HG02798 (cell line): ENCODE results near the gene ZNF831.

Experiments used
- ATAC-seq: cut with Tn5 transposase; IDR thresholded peaks from one replicate; pipeline ENCODE4 v1.9.1; 2021; ENCODE audit warnings: mild to moderate bottlenecking; ENCODE audit not compliant: unreplicated experiment, poor library complexity

Gene ZNF831

DNA sequence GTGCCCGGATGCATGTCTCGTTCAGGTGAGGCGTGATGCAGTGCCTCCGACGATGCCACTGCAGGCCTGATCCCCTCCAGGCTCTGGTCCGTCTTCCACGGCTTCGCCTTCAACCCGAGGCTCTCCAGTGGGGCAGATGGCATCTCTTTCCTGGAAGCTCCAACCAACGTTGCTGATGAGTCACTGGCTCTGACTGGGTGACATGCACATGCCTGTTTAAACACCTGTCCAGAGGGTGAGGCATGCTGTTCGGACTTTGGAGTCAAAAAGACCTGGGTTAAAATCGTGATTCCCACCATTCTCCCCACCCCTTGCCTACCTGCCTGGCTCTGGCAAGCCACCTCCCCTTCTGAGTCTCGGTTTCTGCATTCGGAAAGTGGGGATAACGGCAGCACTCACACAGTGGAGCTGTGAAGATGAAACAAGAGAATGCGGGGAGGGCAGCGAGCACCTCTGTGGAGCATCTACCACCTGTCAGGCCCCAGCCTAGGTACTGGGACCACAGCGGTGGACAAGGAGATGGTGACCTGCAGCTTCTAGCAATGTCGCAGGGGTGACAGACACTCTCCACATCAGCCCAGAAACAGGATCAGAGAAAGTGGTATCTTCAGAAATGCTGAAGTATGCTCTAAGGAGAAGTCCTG, 128.2 kb downstream of the ZNF831 start:
- no peak for ATAC-seq

- no peak for ATAC-seq
These were observed 131.9 kb downstream of the ZNF831 start for GRCh38 chr20:59295531-59295930.

GRCh38 chr20:59297686-59298085, 134.1 kb downstream of the ZNF831 start:
- no peak for ATAC-seq

DNA sequence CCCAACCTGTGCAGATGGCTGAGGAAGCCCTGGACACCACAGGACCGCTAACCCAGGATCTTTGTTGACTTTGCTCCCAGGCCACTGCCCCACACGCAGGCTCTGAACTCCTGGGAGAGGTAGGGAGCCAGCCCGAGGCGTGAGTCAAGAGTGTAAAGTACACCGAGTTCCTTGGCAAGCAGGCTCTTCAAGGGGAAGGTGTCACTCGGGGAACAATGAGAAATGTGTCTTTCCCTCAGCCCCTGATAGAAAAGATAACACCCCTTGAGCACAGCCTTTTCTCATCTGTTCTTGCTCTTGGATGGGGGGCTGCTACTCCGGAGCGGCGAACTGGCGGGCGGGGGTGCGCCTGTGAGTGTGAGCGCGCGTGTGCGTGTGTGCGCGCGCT, 136.3 kb downstream of the ZNF831 start:
- ATAC-seq = no peak

DNA sequence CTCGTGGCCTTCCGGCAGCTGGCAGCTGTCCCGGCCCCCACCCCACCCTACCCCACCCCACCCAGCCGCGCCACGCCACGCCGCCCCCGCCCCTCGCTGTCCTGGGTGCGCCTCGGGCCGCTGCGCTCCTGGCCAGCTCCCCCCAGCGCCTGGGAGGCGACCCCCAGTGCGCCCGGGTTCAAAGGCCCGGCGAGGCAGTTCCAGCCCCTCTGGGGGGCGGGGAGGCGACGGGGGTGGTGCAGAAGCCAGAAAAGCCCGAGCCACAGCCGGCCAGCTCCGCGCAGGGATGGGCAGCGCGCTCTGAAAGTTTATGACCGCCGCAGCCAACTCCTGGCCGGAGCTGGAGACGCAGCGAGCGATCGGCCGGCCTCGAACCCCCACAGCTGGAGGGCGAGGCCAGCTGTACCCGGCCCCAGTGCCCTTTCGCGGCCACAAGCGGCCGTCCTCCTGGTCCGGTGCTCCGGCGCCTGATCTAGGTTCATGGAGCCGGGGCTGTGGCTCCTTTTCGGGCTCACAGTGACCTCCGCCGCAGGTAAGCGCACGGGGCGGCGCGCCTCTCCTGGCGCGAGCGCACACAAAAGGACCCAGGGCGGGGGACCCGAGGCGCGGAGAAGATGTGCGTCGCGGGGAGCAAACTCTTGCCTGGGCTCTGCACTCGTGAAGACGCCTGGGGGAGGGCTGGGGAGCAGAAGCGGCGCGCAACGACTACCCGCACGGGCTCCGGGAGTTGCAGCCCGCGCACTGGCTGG, 136.9 kb downstream of the ZNF831 start, which contains the start of gene EDN3:
Gene EDN3, plus strand, starts transcription at position 279 of the 749 bp plus-strand sequence. Its CDS starts 202 bp downstream, at position 481.
- no peak for ATAC-seq

GRCh38 chr20:59301343-59302007, 137.9 kb downstream of the ZNF831 start:
- no peak for ATAC-seq

- ATAC-seq = no peak
These were observed 142.5 kb downstream of the ZNF831 start for GRCh38 chr20:59305908-59306655.

- no peak for ATAC-seq
These were observed 143.6 kb downstream of the ZNF831 start for GRCh38 chr20:59307270-59307669.
